GM19043 (cell line): ENCODE results near the gene BCAS3.
"Not testable (repeated sequence)": the region's sequence is repeated elsewhere in the genome, so short reads cannot be mapped to it uniquely, and the experiment has no call there.

Source experiments
- ATAC-seq: cut with Tn5 transposase; IDR thresholded peaks from one replicate; pipeline ENCODE4 v1.9.1; 2021; ENCODE audit warnings: low read depth; ENCODE audit not compliant: unreplicated experiment

The BCAS3 gene

GRCh38 chr17:60781880-60782412, 104.3 kb downstream of the BCAS3 start:
- no peak for ATAC-seq

GRCh38 chr17:60782742-60783141, 105.1 kb downstream of the BCAS3 start:
- no peak for ATAC-seq

GRCh38 chr17:60790205-60790604, 112.6 kb downstream of the BCAS3 start:
- ATAC-seq = no peak

GRCh38 chr17:60792250-60792898, 114.7 kb downstream of the BCAS3 start:
- no peak for ATAC-seq

- ATAC-seq = no peak
Observed at GRCh38 chr17:60798576-60798975, 120.9 kb downstream of the BCAS3 start.

- no peak for ATAC-seq
Observed at GRCh38 chr17:60802377-60802776, 124.7 kb downstream of the BCAS3 start.

- ATAC-seq = no peak
Observed at GRCh38 chr17:60803059-60803458, 125.4 kb downstream of the BCAS3 start.

GRCh38 chr17:60804831-60805230, 127.2 kb downstream of the BCAS3 start:
- ATAC-seq = no peak

GRCh38 chr17:60809421-60809820, 131.8 kb downstream of the BCAS3 start:
- ATAC-seq = no peak

- not testable (repeated sequence) for ATAC-seq
Observed at GRCh38 chr17:60814941-60815340, 137.3 kb downstream of the BCAS3 start.

GRCh38 chr17:60817192-60817591, 139.5 kb downstream of the BCAS3 start:
- no peak for ATAC-seq

GRCh38 chr17:60819447-60820130, 141.9 kb downstream of the BCAS3 start:
- ATAC-seq = no peak

GRCh38 chr17:60823515-60823914, 145.9 kb downstream of the BCAS3 start:
- ATAC-seq = no peak

- ATAC-seq = no peak
Observed at GRCh38 chr17:60825351-60825750, 147.7 kb downstream of the BCAS3 start.

GRCh38 chr17:60827943-60828342, 150.3 kb downstream of the BCAS3 start:
- no peak for ATAC-seq

GRCh38 chr17:60832151-60832585, 154.5 kb downstream of the BCAS3 start:
- no peak for ATAC-seq

- ATAC-seq = no peak
Observed at GRCh38 chr17:60832631-60833030, 155.0 kb downstream of the BCAS3 start.

- ATAC-seq = no peak
Observed at GRCh38 chr17:60840456-60840855, 162.8 kb downstream of the BCAS3 start.

- ATAC-seq = no peak
Observed at GRCh38 chr17:60845012-60845411, 167.4 kb downstream of the BCAS3 start.

- no peak for ATAC-seq
Observed at GRCh38 chr17:60846175-60846574, 168.5 kb downstream of the BCAS3 start.

GRCh38 chr17:60851181-60851580, 173.5 kb downstream of the BCAS3 start:
- ATAC-seq = no peak

GRCh38 chr17:60857556-60858080, 180.0 kb downstream of the BCAS3 start:
- ATAC-seq = no peak
